Osteoblast (primary cell): Measurements from ENCODE around the gene RPS6KA2. TPM values are rescaled to one million over a fixed set of nuclear protein-coding genes. Genes with fewer than 3 reads are reported as not detected.

ENCODE experiments used
- DNase-seq: peaks from one replicate; pipeline ENCODE4 v3.0.0; 2011; ENCODE audit warnings: low spot score, mixed read lengths; ENCODE audit not compliant: insufficient read length; ENCODE audit errors: missing footprints
- H2AFZ ChIP-seq: 2 replicates; pipeline ENCODE4 v1.6.0; 2011; ENCODE audit warnings: mild to moderate bottlenecking, low read length
- H3K27ac ChIP-seq: 2 replicates; pipeline ENCODE4 v1.5.1; 2011; ENCODE audit warnings: mild to moderate bottlenecking, low read depth, low read length, moderate library complexity
- H3K27me3 ChIP-seq: 2 replicates; pipeline ENCODE4 v1.6.0; 2012; ENCODE audit warnings: mild to moderate bottlenecking, control low read depth, inconsistent platforms, low read length, moderate library complexity; ENCODE audit not compliant: insufficient read depth
- H3K36me3 ChIP-seq: 2 replicates; pipeline ENCODE4 v1.5.1; 2011; ENCODE audit warnings: mild to moderate bottlenecking, low read length, control low read depth, moderate library complexity; ENCODE audit not compliant: insufficient read depth
- H3K4me1 ChIP-seq: 2 replicates; pipeline ENCODE4 v1.5.1; 2011; ENCODE audit warnings: mild to moderate bottlenecking, low read length, control low read depth, moderate library complexity; ENCODE audit not compliant: insufficient read depth
- H3K4me2 ChIP-seq: 2 replicates; pipeline ENCODE4 v1.6.0; 2011; ENCODE audit warnings: mild to moderate bottlenecking, low read length; ENCODE audit not compliant: insufficient read depth
- H3K4me3 ChIP-seq: fragments of 200-600 bp; sonication (generic); 3 replicates; pipeline ENCODE4 v1.5.1; 2012; ENCODE audit warnings: mild to moderate bottlenecking, low read length, inconsistent platforms; ENCODE audit not compliant: insufficient read depth
- H3K79me2 ChIP-seq: 2 replicates; pipeline ENCODE4 v1.6.0; 2012; ENCODE audit warnings: mild to moderate bottlenecking, low read length, control low read depth, inconsistent platforms; ENCODE audit not compliant: insufficient read depth
- H3K9me3 ChIP-seq: 2 replicates; pipeline ENCODE4 v1.5.1; 2011; ENCODE audit warnings: low read depth, low read length, control low read depth
- H4K20me1 ChIP-seq: 2 replicates; pipeline ENCODE4 v1.6.0; 2012; ENCODE audit warnings: mild to moderate bottlenecking, low read length, control low read depth; ENCODE audit not compliant: insufficient read depth
- CTCF ChIP-seq: IDR thresholded peaks from 2 replicates; pipeline ENCODE4 v1.5.1; 2011; ENCODE audit warnings: mild to moderate bottlenecking, low read depth, low read length, moderate library complexity; ENCODE audit errors: extremely low read depth
- total RNA-seq: library from RNA; depleted of rRNA; stranded (reverse); fragments of >200 nt; gene quantifications from 2 replicates; pipeline ENCODE4 v1.2.3, GENCODE V29; 2012

RPS6KA2 gene
- total RNA-seq, 1 donor, result 113 TPM

DNA sequence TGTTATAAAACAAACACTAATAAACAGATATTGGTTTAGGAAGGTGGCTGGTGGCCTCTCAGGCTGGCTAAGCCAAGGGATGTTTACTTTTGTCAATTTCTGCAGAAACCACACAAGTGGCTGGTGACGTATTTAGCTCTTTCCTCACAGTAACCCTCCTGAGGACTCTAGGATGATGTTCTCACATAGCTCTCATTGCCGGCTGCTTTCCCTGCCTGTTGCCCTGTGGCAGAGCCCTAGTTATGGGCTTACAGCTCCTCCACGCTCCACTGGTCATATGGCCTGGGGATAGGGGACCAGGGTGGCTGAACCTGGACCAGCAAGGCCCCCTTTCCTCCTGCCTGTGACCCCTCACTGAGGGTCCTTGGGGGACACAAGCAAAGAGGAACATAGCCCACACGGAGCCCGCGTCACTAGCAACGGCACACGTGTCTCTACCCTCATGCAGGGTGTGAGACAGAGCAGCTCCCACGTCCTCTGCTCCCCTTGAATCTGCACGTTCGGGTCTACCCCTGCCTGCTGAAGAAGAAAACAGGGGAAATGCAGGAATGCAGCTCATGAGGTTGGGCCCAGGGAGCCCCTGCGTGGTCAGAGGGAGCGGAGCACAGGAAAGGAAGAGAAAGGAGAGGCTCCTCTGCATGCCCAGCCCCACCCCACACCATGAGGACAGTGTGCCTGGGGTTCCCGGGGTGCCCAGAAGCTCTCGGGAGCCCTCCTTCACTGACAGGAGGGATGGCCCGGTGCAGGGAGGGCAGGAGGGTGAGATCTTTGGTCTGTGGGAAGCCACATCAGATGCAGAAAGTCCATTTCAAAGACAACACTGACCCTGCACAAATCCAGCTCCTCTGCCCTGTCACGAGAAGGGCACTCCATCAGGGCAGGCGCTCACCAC is 54.4 kb downstream of the RPS6KA2 start:
- peak; percentile 89 for DNase-seq
- no peaks in the 10 kb centered on the region for H3K9me3 ChIP-seq
- H2AFZ ChIP-seq, result peak overlapping the region; percentile 20
- H3K36me3 ChIP-seq, result no peaks in the 10 kb centered on the region
- peak overlapping the region; percentile 84 for H3K27ac ChIP-seq
- peak overlapping the region; percentile 1 for H3K4me3 ChIP-seq
- peaks cover 52% of the 10 kb centered on the region for H3K79me2 ChIP-seq
- H3K4me2 ChIP-seq, result peak overlapping the region; percentile 62
- H3K4me1 ChIP-seq, result peaks cover 13% of the 10 kb centered on the region
- TF ChIP-seq CTCF, result no peak
- H3K27me3 ChIP-seq, result no peaks in the 10 kb centered on the region
- no peaks in the 10 kb centered on the region for H4K20me1 ChIP-seq

DNA sequence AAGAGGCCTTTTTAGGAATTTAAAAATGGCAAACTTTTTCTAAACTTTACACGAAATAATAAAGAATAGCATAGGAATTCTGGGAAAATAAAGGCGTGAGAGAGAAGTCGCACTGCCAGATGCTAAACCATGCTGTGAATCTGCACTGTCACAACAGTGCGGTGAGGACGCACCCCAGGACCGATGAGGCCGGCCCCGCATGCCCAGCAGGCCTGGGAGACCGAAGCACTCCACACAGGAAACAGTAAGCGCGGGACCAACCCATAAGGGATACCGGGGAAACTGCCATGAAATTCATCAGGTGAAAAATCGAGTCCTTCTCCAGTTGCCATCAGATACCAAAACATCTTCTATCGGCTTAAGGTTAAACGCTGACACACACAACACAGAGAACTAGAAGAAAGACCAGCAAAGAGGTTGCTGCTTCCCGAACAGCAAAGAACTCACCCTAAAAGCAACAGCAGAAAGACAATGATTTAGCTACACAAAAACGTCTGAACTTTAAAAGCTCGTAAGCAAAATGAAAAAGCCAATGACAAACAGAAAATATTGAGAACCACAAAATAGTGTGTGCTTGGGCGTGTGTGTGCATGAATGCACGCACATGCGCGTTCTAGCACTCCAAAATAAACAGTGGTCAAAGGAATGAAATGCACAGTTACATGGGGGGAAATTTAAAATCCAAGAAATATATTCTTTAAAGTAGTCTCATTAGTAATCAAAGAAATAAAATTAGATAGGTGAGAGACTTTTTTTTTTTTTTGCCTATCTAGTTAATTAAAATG is 55.9 kb downstream of the RPS6KA2 start:
- Histone ChIP-seq H3K4me2 (no peak overlapping the region), H3K9me3 (no peaks in the 10 kb centered on the region), H3K79me2 (peaks cover 56% of the 10 kb centered on the region), H3K4me3 (no peak overlapping the region), H4K20me1 (no peaks in the 10 kb centered on the region), H3K27ac (peak overlapping the region; percentile 84), H2AFZ (no peak overlapping the region), H3K27me3 (no peaks in the 10 kb centered on the region), H3K36me3 (no peaks in the 10 kb centered on the region), H3K4me1 (peaks cover 25% of the 10 kb centered on the region)
- TF ChIP-seq CTCF, result no peak
- no peak for DNase-seq

DNA sequence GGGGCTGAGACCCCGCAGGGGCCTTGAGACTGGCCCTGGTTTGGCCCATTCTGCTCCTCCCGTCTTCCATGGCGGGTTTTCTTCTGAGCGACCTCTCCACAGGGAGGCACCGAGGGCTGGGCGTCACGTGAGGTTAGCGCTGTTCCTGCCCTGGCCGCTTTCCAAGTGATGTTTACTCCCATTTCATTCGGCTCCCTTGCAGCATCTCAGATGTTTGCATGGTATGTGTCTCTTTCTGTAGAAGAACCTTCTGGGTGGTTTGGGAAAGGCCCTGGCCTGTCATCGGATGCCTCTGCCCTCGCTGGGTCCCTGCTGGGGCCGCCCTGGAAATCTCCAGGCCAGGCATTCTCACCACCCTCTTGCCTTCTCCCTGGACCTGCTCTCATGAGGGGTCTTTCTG is 57.8 kb downstream of the RPS6KA2 start:
- Histone ChIP-seq H3K9me3 (no peaks in the 10 kb centered on the region), H3K36me3 (no peaks in the 10 kb centered on the region), H3K4me2 (no peak overlapping the region), H3K27ac (no peak overlapping the region), H3K27me3 (no peaks in the 10 kb centered on the region), H3K79me2 (peaks cover 63% of the 10 kb centered on the region), H2AFZ (no peak overlapping the region), H3K4me3 (no peak overlapping the region), H3K4me1 (peaks cover 25% of the 10 kb centered on the region), H4K20me1 (no peaks in the 10 kb centered on the region)
- DNase-seq, result no peak
- TF ChIP-seq CTCF, result no peak

GRCh38 chr6:166567813-166568212 is 59.2 kb downstream of the RPS6KA2 start:
- H3K36me3 ChIP-seq, result no peaks in the 10 kb centered on the region
- TF ChIP-seq CTCF, result no peak
- H3K4me2 ChIP-seq, result peak overlapping the region; percentile 3
- peak overlapping the region; percentile 89 for H3K27ac ChIP-seq
- no peak for DNase-seq
- H4K20me1 ChIP-seq, result no peaks in the 10 kb centered on the region
- H2AFZ ChIP-seq, result no peak overlapping the region
- peaks cover 24% of the 10 kb centered on the region for H3K4me1 ChIP-seq
- H3K4me3 ChIP-seq, result no peak overlapping the region
- no peaks in the 10 kb centered on the region for H3K27me3 ChIP-seq
- H3K79me2 ChIP-seq, result peaks cover 60% of the 10 kb centered on the region
- no peaks in the 10 kb centered on the region for H3K9me3 ChIP-seq
